ENCODE measurements around the gene HYDIN. TPM values are rescaled to one million over a fixed set of nuclear protein-coding genes. Genes with fewer than 3 reads are reported as not detected.
"Not testable (repeated sequence)": the region's sequence is repeated elsewhere in the genome, so short reads cannot be mapped to it uniquely, and the experiment has no call there.

The HYDIN gene
- total RNA-seq, 4 donors from 2014 or later: 0.72 to 4.3 (median 1.2) TPM

GRCh38 chr16:70992511-70992910 is 238.0 kb downstream of the HYDIN start:
- not testable (repeated sequence) for ATAC-seq (ENCODE audit: low FRiP score); DNase-seq (ENCODE audit: low spot score)

GRCh38 chr16:70987019-70987715 is 243.4 kb downstream of the HYDIN start:
- ATAC-seq (ENCODE audit: low FRiP score): peak; percentile 64

GRCh38 chr16:70984675-70985074 is 245.8 kb downstream of the HYDIN start:
- ATAC-seq (ENCODE audit: low FRiP score); DNase-seq (ENCODE audit: low spot score): not testable (repeated sequence)

More at GRCh38 chr16:70987019-70987715, 243.4 kb downstream of the HYDIN start:
- DNase-seq (ENCODE audit: low spot score): not testable (repeated sequence)

- ATAC-seq (ENCODE audit: low FRiP score); DNase-seq (ENCODE audit: low spot score): not testable (repeated sequence)
Measured at GRCh38 chr16:70968332-70968731, 262.2 kb downstream of the HYDIN start.

GRCh38 chr16:70960169-70960568 is 270.4 kb downstream of the HYDIN start:
- not testable (repeated sequence) for ATAC-seq (ENCODE audit: low FRiP score); DNase-seq (ENCODE audit: low spot score)

GRCh38 chr16:70954922-70955321 is 275.6 kb downstream of the HYDIN start:
- DNase-seq (ENCODE audit: low spot score); ATAC-seq (ENCODE audit: low FRiP score): not testable (repeated sequence)

GRCh38 chr16:70953824-70954223 is 276.7 kb downstream of the HYDIN start:
- not testable (repeated sequence) for ATAC-seq (ENCODE audit: low FRiP score); DNase-seq (ENCODE audit: low spot score)

GRCh38 chr16:70943551-70943950 is 287.0 kb downstream of the HYDIN start:
- DNase-seq (ENCODE audit: low spot score); ATAC-seq (ENCODE audit: low FRiP score): not testable (repeated sequence)

GRCh38 chr16:70939690-70940359 is 290.7 kb downstream of the HYDIN start:
- not testable (repeated sequence) for DNase-seq (ENCODE audit: low spot score); ATAC-seq (ENCODE audit: low FRiP score)

- ATAC-seq (ENCODE audit: low FRiP score); DNase-seq (ENCODE audit: low spot score): not testable (repeated sequence)
Measured at GRCh38 chr16:70936781-70937525, 293.6 kb downstream of the HYDIN start.

- DNase-seq (ENCODE audit: low spot score): not testable (repeated sequence)
Measured at GRCh38 chr16:70935325-70935724, 295.2 kb downstream of the HYDIN start.

GRCh38 chr16:70933746-70934145 is 296.8 kb downstream of the HYDIN start:
- ATAC-seq (ENCODE audit: low FRiP score); DNase-seq (ENCODE audit: low spot score): not testable (repeated sequence)

More at GRCh38 chr16:70935325-70935724, 295.2 kb downstream of the HYDIN start:
- ATAC-seq (ENCODE audit: low FRiP score): not testable (repeated sequence)

GRCh38 chr16:70930757-70931156 is 299.8 kb downstream of the HYDIN start:
- ATAC-seq (ENCODE audit: low FRiP score); DNase-seq (ENCODE audit: low spot score): not testable (repeated sequence)

GRCh38 chr16:70922164-70922563 is 308.4 kb downstream of the HYDIN start:
- DNase-seq (ENCODE audit: low spot score); ATAC-seq (ENCODE audit: low FRiP score): not testable (repeated sequence)

GRCh38 chr16:70920661-70921060 is 309.9 kb downstream of the HYDIN start:
- not testable (repeated sequence) for DNase-seq (ENCODE audit: low spot score); ATAC-seq (ENCODE audit: low FRiP score)

GRCh38 chr16:70888208-70888607 is 342.3 kb downstream of the HYDIN start:
- not testable (repeated sequence) for ATAC-seq (ENCODE audit: low FRiP score); DNase-seq (ENCODE audit: low spot score)

- not testable (repeated sequence) for ATAC-seq (ENCODE audit: low FRiP score)
Measured at GRCh38 chr16:70884652-70885051, 345.9 kb downstream of the HYDIN start.

GRCh38 chr16:70882311-70882710 is 348.2 kb downstream of the HYDIN start:
- DNase-seq (ENCODE audit: low spot score); ATAC-seq (ENCODE audit: low FRiP score): not testable (repeated sequence)

More at GRCh38 chr16:70884652-70885051, 345.9 kb downstream of the HYDIN start:
- DNase-seq (ENCODE audit: low spot score): not testable (repeated sequence)

GRCh38 chr16:70877895-70878294 is 352.6 kb downstream of the HYDIN start:
- not testable (repeated sequence) for ATAC-seq (ENCODE audit: low FRiP score); DNase-seq (ENCODE audit: low spot score)
